DOHH2 (cell line): Measurements from ENCODE around the gene FOS.

Experiments
- H3F3A ChIP-seq: fragments of 200-600 bp; sonication (generic), shearing (Covaris generic); 2 replicates; pipeline ENCODE4 v1.6.0; 2016; ENCODE audit warnings: antibody characterized with exemption, mild to moderate bottlenecking; ENCODE audit not compliant: control insufficient read depth, insufficient read depth
- H3K27ac ChIP-seq: fragments of 200-600 bp; sonication (generic); 2 replicates; pipeline ENCODE4 v1.5.1; 2014; ENCODE audit warnings: low read depth, mild to moderate bottlenecking, low read length, moderate library complexity
- H3K27me3 ChIP-seq: fragments of 200-600 bp; sonication (generic); 2 replicates; pipeline ENCODE4 v1.6.1; 2014; ENCODE audit warnings: mild to moderate bottlenecking, low read length, mixed read lengths; ENCODE audit not compliant: control insufficient read depth
- H3K36me3 ChIP-seq: fragments of 200-600 bp; sonication (generic); 2 replicates; pipeline ENCODE4 v1.6.1; 2014; ENCODE audit warnings: mild to moderate bottlenecking, low read length, moderate library complexity, mixed read lengths; ENCODE audit not compliant: control insufficient read depth
- H3K4me1 ChIP-seq: fragments of 200-600 bp; sonication (generic); 2 replicates; pipeline ENCODE4 v1.6.1; 2014; ENCODE audit warnings: mild to moderate bottlenecking, low read length, mixed read lengths; ENCODE audit not compliant: control insufficient read depth
- H3K4me2 ChIP-seq: fragments of 200-600 bp; sonication (generic); 2 replicates; pipeline ENCODE4 v1.6.0; 2014; ENCODE audit warnings: mild to moderate bottlenecking, low read length, moderate library complexity
- H3K4me3 ChIP-seq: fragments of 200-600 bp; sonication (generic); 2 replicates; pipeline ENCODE4 v1.5.1; 2014; ENCODE audit warnings: mild to moderate bottlenecking, low read length, mixed read lengths
- H3K79me2 ChIP-seq: fragments of 200-600 bp; sonication (generic); 2 replicates; pipeline ENCODE4 v1.6.1; 2014; ENCODE audit warnings: mild to moderate bottlenecking, low read length, mixed read lengths; ENCODE audit not compliant: control insufficient read depth
- H3K9me2 ChIP-seq: fragments of 200-600 bp; sonication (generic); replicated peaks from 2 replicates; pipeline ENCODE4 v1.6.1; 2014; ENCODE audit warnings: mild to moderate bottlenecking, low read length, mixed read lengths; ENCODE audit not compliant: control insufficient read depth
- H3K9me3 ChIP-seq: fragments of 200-600 bp; sonication (generic); 2 replicates; pipeline ENCODE4 v1.6.1; 2014; ENCODE audit warnings: antibody characterized with exemption, low read length, mixed read lengths; ENCODE audit not compliant: control insufficient read depth, insufficient read depth
- H4K20me1 ChIP-seq: fragments of 200-600 bp; sonication (generic); 2 replicates; pipeline ENCODE4 v1.6.0; 2014; ENCODE audit warnings: low read depth, mild to moderate bottlenecking, antibody characterized with exemption, low read length, moderate library complexity; ENCODE audit not compliant: control insufficient read depth, insufficient read depth
- CTCF ChIP-seq: fragments of 200-600 bp; sonication (generic); IDR thresholded peaks from one replicate; pipeline ENCODE4 v1.5.1; 2014; ENCODE audit warnings: antibody characterized with exemption, mild to moderate bottlenecking, low read depth, low read length; ENCODE audit not compliant: poor library complexity, severe bottlenecking
- EZH2phosphoT487 ChIP-seq: fragments of 200-600 bp; sonication (generic); IDR thresholded peaks from 2 replicates; pipeline ENCODE4 v1.6.1; 2017; ENCODE audit warnings: borderline replicate concordance, mild to moderate bottlenecking, antibody characterized with exemption, low read length, moderate library complexity, mixed read lengths

The FOS gene

GRCh38 chr14:75279763-75280290 is 1.2 kb downstream of the FOS start:
- H3K4me3 ChIP-seq: peak overlapping the region; percentile 68
- peak overlapping the region; percentile 94 for H3K4me2 ChIP-seq
- no peaks in the 10 kb centered on the region for H3K79me2 ChIP-seq
- H3F3A ChIP-seq: no peaks in the 10 kb centered on the region
- H3K36me3 ChIP-seq: no peaks in the 10 kb centered on the region
- H3K9me2 ChIP-seq: no peaks in the 10 kb centered on the region
- H3K27me3 ChIP-seq: peaks cover 65% of the 10 kb centered on the region
- TF ChIP-seq EZH2phosphoT487 (no peak), CTCF (no peak)
- H3K27ac ChIP-seq: no peak overlapping the region
- no peaks in the 10 kb centered on the region for H3K9me3 ChIP-seq
- H3K4me1 ChIP-seq: peaks cover 38% of the 10 kb centered on the region
- H4K20me1 ChIP-seq: peaks cover 13% of the 10 kb centered on the region

- TF ChIP-seq EZH2phosphoT487 (no peak), CTCF (no peak)
- Histone ChIP-seq H3F3A (no peaks in the 10 kb centered on the region), H3K4me2 (peak overlapping the region; percentile 94; the same call in 1 of the 2 replicates), H3K4me3 (no peak overlapping the region; the same call in 1 of the 2 replicates), H3K36me3 (no peaks in the 10 kb centered on the region), H3K79me2 (no peaks in the 10 kb centered on the region), H3K27ac (no peak overlapping the region), H3K4me1 (peaks cover 33% of the 10 kb centered on the region), H3K9me3 (no peaks in the 10 kb centered on the region), H3K27me3 (peaks cover 61% of the 10 kb centered on the region), H3K9me2 (no peaks in the 10 kb centered on the region), H4K20me1 (peaks cover 13% of the 10 kb centered on the region)
These were observed 1.7 kb downstream of the FOS start for GRCh38 chr14:75280291-75280830.

- no peak overlapping the region for H3K4me3 ChIP-seq
- TF ChIP-seq CTCF (no peak), EZH2phosphoT487 (no peak)
- H3K27ac ChIP-seq: no peak overlapping the region
- no peaks in the 10 kb centered on the region for H3K9me3 ChIP-seq
- no peaks in the 10 kb centered on the region for H3K79me2 ChIP-seq
- H3K27me3 ChIP-seq: peaks cover 59% of the 10 kb centered on the region
- H3K4me1 ChIP-seq: peaks cover 31% of the 10 kb centered on the region
- no peaks in the 10 kb centered on the region for H3F3A ChIP-seq
- no peak overlapping the region for H3K4me2 ChIP-seq
- no peaks in the 10 kb centered on the region for H3K36me3 ChIP-seq
- H4K20me1 ChIP-seq: peaks cover 13% of the 10 kb centered on the region
- H3K9me2 ChIP-seq: no peaks in the 10 kb centered on the region
These were observed 2.4 kb downstream of the FOS start for GRCh38 chr14:75280831-75281653.
